ENCODE measurements around the gene ATF6B. TPM values are rescaled to one million over a fixed set of nuclear protein-coding genes. Genes with fewer than 3 reads are reported as not detected.

Gene ATF6B
- total RNA-seq, 1 experiment from 2014 or later, result 70.2 TPM

- intact Hi-C loops (cut with micrococcal nuclease; ENCODE audit: unreplicated experiment), result no loop called here
- H3K27ac ChIP-seq (ENCODE audit: low read depth, low read length, poor library complexity, severe bottlenecking), result peak overlapping the region; percentile 85
- peak; percentile 75 for DNase-seq (ENCODE audit: low spot score)
- no peak for TF ChIP-seq CTCF (conservative IDR thresholded peaks at IDR 0.05; ENCODE audit: low read depth, low read length)
- TF ChIP-seq EZH2 (IDR thresholded peaks at IDR 0.05; ENCODE audit: borderline replicate concordance, low read depth, low read length, poor library complexity, severe bottlenecking), result no peak
- no peaks in the 10 kb centered on the region for H3K27me3 ChIP-seq (replicated peaks; ENCODE audit: insufficient read depth, low read depth, low read length, poor library complexity)
- BruUV-seq (replicated peaks), result no TSS peak
- ChIA-PET CTCF (interaction anchor here (0.6 kb wide), 1 partner anchor 27 kb away, joined by 3 read pairs; no protein-coding TSS in a partner anchor), POLR2A (ENCODE audit: low non-redundant PET) (interaction anchor here (1.1 kb wide), 1 partner anchor 14 kb away, joined by 5 read pairs; the partner anchor contains the start of gene RNF5)
- peaks cover 17% of the 10 kb centered on the region for H3K4me1 ChIP-seq (ENCODE audit: insufficient read depth, low read length, poor library complexity, severe bottlenecking)
- H3K4me3 ChIP-seq (ENCODE audit: low read depth, low read length, poor library complexity, severe bottlenecking), result no peak overlapping the region
- peaks cover 23% of the 10 kb centered on the region for H3K36me3 ChIP-seq (ENCODE audit: insufficient read depth, low read length, poor library complexity, severe bottlenecking)
- H3K9me3 ChIP-seq (ENCODE audit: low read depth, low read length, poor library complexity, severe bottlenecking), result no peaks in the 10 kb centered on the region
These were observed 35.7 kb upstream of the ATF6B start for GRCh38 chr6:32163559-32164258.

GRCh38 chr6:32158052-32158451 is 30.0 kb upstream of the ATF6B start:
- peaks cover 10% of the 10 kb centered on the region for H3K4me1 ChIP-seq (ENCODE audit: insufficient read depth, low read length, poor library complexity, severe bottlenecking)
- H3K27me3 ChIP-seq (replicated peaks; ENCODE audit: insufficient read depth, low read depth, low read length, poor library complexity), result no peaks in the 10 kb centered on the region
- no peak overlapping the region for H3K27ac ChIP-seq (ENCODE audit: low read depth, low read length, poor library complexity, severe bottlenecking)
- H3K9me3 ChIP-seq (ENCODE audit: low read depth, low read length, poor library complexity, severe bottlenecking), result no peaks in the 10 kb centered on the region
- POLR2A ChIA-PET (ENCODE audit: low non-redundant PET), result no interaction called here
- intact Hi-C loops (cut with micrococcal nuclease; ENCODE audit: unreplicated experiment), result no loop called here
- no peak overlapping the region for H3K4me3 ChIP-seq (ENCODE audit: low read depth, low read length, poor library complexity, severe bottlenecking)
- TF ChIP-seq CTCF (conservative IDR thresholded peaks at IDR 0.05; ENCODE audit: low read depth, low read length) (no peak), EZH2 (IDR thresholded peaks at IDR 0.05; ENCODE audit: borderline replicate concordance, low read depth, low read length, poor library complexity, severe bottlenecking) (no peak)
- CTCF ChIA-PET, result no interaction called here
- DNase-seq (ENCODE audit: low spot score), result no peak
- peaks cover 29% of the 10 kb centered on the region for H3K36me3 ChIP-seq (ENCODE audit: insufficient read depth, low read length, poor library complexity, severe bottlenecking)
- no TSS peak for BruUV-seq (replicated peaks)

GRCh38 chr6:32156891-32157290 is 28.8 kb upstream of the ATF6B start:
- BruUV-seq (replicated peaks), result no TSS peak
- Histone ChIP-seq H3K4me3 (ENCODE audit: low read depth, low read length, poor library complexity, severe bottlenecking) (no peak overlapping the region), H3K4me1 (ENCODE audit: insufficient read depth, low read length, poor library complexity, severe bottlenecking) (peaks cover 21% of the 10 kb centered on the region), H3K36me3 (ENCODE audit: insufficient read depth, low read length, poor library complexity, severe bottlenecking) (peaks cover 29% of the 10 kb centered on the region), H3K27me3 (replicated peaks; ENCODE audit: insufficient read depth, low read depth, low read length, poor library complexity) (no peaks in the 10 kb centered on the region), H3K9me3 (ENCODE audit: low read depth, low read length, poor library complexity, severe bottlenecking) (no peaks in the 10 kb centered on the region), H3K27ac (ENCODE audit: low read depth, low read length, poor library complexity, severe bottlenecking) (no peak overlapping the region)
- intact Hi-C loops (cut with micrococcal nuclease; ENCODE audit: unreplicated experiment), result no loop called here
- ChIA-PET POLR2A (ENCODE audit: low non-redundant PET) (no interaction called here), CTCF (no interaction called here)
- TF ChIP-seq CTCF (conservative IDR thresholded peaks at IDR 0.05; ENCODE audit: low read depth, low read length) (no peak), EZH2 (IDR thresholded peaks at IDR 0.05; ENCODE audit: borderline replicate concordance, low read depth, low read length, poor library complexity, severe bottlenecking) (no peak)
- DNase-seq (ENCODE audit: low spot score), result no peak
